Spleen (tissue), 7 donors: ENCODE results near the gene PLD5.

Source experiments
- POLR2A ChIP-seq, 3 donors: fragments of 450-650 bp; IDR thresholded peaks; one replicate each; pipeline ENCODE4 v1.5.1; 2017; ENCODE audit warnings: antibody characterized with exemption in 3 of 3, mild to moderate bottlenecking in 1 of 3
- POLR2AphosphoS5 ChIP-seq, 3 donors: sonication (generic); formaldehyde crosslinking; IDR thresholded peaks; one replicate each; pipeline ENCODE4 v1.5.1; 2017; ENCODE audit warnings: antibody characterized with exemption in 3 of 3
- TF ChIP-seq, protein P1 (sequence below), 11 experiments: fragments of 200-600 bp in 7 of 11; fragments of 450-650 bp in 4 of 11; sonication (generic) in 4 of 11; IDR thresholded peaks in 8 of 11; conservative IDR thresholded peaks in 3 of 11; 1 replicate in 7 of 11; 2 replicates in 4 of 11; pipeline versions ENCODE4 v1.4.0 to v1.8.0; 2016 to 2021; ENCODE audit warnings: antibody characterized with exemption in 11 of 11, inconsistent platforms in 4 of 11, mild to moderate bottlenecking in 1 of 11
- donor health status: DM: no; HTN: no; CAD: no; lungs with moderate emphysema.
- donor health status: DM: no; HTN: no; CAD: no.
- donor health status: DM: no; HTN: no; CAD: no.

DNA sequence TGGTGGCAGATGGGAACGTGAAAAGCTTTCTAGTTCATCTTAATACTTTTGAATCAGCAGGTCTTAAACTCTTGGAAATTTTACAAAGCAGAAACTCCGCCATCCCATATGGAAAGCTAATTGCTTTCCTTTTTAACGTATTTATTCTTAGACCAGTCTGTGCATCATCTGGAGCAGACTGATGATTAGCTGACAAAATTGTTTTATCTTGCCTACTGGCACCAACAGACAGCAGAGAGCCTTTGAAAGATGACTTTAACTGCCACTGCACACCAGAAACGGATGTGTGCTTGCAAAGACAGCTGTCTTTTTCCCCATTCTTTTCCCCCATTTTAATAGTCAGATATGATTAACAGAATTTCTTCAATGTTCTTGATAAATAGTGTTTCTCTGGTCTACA lies 97.0 kb downstream of the PLD5 start:
- no peak for TF ChIP-seq POLR2AphosphoS5 (IDR thresholded peaks at IDR 0.05)
- no peak for TF ChIP-seq POLR2A (IDR thresholded peaks at IDR 0.05)
- TF ChIP-seq, protein P1, sequence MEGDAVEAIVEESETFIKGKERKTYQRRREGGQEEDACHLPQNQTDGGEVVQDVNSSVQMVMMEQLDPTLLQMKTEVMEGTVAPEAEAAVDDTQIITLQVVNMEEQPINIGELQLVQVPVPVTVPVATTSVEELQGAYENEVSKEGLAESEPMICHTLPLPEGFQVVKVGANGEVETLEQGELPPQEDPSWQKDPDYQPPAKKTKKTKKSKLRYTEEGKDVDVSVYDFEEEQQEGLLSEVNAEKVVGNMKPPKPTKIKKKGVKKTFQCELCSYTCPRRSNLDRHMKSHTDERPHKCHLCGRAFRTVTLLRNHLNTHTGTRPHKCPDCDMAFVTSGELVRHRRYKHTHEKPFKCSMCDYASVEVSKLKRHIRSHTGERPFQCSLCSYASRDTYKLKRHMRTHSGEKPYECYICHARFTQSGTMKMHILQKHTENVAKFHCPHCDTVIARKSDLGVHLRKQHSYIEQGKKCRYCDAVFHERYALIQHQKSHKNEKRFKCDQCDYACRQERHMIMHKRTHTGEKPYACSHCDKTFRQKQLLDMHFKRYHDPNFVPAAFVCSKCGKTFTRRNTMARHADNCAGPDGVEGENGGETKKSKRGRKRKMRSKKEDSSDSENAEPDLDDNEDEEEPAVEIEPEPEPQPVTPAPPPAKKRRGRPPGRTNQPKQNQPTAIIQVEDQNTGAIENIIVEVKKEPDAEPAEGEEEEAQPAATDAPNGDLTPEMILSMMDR (IDR thresholded peaks at IDR 0.05 in 8 of 11, conservative IDR thresholded peaks at IDR 0.05 in 3 of 11): no peak
